ENCODE measurements around the gene FFAR2.
A peak's percentile ranks its signal among the peaks of the same experiment; 100 is the strongest.

FFAR2 gene

DNA sequence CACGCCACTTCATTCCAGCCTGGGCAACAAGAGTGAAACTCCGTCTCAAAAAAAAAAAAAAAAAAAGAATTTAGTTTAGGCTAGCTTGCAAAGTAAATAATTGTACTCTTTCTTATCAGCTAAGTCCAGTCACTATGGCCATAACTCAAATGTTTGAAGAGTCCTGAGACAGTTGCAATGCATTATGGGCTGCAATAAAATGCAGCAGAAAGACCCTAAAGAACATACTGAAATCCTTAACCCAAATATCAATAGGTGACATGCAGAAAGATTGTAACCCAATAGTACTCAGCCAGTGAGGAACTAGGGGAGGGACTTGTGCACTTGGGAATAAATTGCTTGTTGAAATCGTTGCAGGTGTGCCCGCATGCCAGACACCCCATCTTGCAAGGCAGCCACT lies 20.9 kb upstream of the FFAR2 start:
- DNase-seq: no peak

DNA sequence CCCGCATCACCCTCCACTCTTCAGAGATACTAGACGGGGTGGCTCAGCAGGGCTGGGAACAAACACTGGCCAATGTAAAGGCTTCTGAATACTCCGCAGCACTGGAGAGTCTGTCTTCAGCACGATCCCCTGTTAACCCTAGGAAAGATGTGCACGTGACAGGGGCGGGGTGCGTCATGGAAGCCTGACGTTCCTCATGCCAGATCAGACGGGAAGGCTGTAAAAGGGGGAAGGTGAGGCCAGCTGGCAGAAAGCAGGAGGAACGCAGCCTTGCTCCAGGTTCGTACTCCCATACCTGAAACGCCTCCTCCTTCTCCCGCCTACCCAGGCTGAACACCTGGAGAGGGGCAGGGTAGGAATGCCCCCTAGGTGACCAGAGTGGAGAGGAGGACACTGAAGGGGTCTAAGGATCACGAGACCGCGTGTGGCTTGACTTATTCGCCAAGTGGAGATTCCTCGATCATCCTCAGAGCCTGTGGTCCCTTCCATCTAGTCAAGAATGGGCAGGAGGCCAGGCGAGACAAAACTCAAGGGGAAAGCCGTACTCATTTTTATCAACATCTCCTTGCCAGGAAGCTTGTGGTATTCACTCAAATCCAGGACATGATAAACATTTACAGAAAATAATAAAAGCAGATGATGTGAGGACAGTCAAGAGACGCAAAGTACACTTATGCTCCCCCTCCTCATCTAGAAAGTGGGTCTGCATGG lies 18.2 kb upstream of the FFAR2 start:
- DNase-seq: no peak

DNA sequence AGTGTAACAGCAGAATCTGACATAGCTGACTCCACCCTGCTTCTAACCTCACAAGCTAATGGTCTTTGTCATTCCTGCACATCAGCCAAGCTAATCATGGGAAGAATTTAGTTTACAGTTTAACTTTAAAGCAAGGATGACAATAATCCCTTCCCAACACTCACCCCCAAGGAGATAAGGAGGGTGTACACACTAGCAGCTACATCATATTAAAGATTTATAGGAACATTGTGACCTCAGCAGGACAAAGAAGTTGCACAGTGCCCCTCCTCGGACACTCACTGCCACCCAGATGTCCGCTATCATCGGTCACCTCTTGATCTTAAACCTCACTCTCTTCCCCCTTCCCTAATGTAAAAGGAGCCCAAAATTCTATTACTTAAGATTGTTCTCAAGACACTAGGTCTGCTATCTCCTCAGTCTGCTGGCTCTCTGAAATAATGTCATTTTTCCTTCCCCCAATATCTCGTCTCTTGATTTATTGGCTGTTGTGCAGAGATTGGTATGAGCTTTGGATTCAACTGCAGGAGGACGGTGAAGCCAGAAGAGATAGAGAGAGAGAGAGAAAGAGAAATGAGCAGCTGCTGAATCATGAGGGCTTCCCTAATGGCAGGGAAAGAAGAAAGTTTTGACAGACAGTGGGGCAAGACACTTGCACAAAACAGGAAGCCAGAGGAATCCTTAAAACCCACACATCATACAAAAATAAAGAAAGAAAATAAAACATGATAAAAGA lies 17.5 kb upstream of the FFAR2 start:
- no peak for DNase-seq

DNA sequence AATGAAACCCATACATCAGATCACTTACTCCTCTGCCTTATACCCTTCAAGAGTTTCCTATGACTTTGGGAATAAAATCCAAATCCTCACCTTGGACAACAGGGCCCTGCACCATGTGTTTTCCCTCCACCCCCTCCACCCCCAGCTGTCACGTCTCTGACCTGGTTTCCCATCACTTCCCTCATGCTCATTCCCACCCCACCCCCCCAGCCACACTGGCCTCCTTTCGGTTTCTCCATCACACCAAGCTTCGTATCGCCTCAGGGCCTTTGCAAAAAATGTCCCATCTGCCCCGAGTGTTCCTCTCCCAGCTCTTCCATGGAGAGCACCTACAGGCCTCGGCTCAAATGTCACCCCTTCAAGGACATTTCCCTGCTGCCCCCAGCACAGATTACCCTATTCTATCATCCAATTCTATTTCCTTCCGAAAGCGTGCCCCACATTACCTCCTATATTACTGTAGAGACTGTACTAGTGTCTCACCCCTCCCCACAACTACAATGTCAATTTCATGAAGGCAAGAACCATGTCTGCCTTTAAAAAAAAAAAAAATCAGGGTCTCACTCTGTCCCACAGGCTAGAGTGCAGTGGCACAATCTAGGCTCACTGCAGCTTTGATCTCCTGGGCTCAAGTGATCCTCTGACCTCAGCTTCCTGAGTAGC lies 16.8 kb upstream of the FFAR2 start:
- no peak for DNase-seq

DNA sequence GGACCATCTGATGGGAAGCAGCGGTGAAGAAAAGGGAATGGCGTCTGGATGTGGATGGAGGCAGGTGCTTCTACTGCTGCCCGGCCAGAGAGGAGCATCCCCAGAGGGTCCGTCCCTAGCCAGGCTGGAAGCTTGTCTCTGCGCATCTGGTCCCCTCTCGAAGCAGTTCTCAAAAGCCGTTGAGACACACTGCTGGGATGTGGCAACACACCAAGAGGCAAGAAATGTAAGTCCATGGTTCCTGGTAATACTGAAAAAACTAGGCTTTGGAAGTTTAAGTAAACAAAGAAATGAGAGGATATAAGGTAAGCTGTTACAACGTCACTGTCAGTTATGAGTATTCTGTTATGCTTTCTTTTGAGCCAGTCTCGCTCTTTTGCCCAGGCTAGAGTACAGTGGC lies 15.1 kb upstream of the FFAR2 start:
- no peak for DNase-seq

DNA sequence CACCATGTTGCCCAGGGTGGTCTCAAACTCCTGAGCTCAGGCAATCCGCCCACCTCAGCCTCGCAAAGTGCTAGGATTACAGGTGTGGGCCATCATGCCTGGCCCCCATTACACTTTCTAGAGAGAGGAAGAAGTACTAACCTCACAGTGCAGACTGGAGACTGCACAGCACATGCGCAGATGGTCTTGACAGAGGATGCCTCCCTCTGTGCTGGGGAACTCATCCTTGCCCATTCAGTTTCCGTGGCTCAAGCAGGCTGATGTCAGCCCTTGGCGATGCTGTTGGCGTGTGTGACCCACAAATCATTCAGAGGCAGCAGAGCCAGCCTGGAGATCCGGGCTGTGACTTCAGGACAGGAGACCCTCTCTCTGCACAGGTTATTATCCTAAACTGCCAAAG lies 14.6 kb upstream of the FFAR2 start:
- DNase-seq: no peak

DNA sequence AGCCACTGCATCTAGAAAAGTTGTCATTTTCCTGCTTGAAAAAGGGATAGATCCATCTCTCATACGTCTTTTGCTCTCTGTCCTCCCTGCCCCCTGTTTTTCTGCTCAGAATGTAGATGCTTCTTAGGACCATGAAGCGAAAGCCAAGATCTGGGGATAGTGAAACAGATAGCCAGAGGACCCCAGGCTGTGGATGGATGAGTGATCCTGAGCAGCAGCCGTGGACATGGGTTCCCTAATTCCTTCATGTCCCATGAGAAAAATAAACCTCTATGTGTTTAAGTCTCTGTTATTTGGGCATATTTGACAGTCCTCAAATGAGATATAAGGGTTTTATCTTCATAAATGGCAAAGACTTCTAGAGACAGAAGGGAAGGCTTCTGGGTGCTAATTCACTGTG lies 12.2 kb upstream of the FFAR2 start:
- DNase-seq: no peak

DNA sequence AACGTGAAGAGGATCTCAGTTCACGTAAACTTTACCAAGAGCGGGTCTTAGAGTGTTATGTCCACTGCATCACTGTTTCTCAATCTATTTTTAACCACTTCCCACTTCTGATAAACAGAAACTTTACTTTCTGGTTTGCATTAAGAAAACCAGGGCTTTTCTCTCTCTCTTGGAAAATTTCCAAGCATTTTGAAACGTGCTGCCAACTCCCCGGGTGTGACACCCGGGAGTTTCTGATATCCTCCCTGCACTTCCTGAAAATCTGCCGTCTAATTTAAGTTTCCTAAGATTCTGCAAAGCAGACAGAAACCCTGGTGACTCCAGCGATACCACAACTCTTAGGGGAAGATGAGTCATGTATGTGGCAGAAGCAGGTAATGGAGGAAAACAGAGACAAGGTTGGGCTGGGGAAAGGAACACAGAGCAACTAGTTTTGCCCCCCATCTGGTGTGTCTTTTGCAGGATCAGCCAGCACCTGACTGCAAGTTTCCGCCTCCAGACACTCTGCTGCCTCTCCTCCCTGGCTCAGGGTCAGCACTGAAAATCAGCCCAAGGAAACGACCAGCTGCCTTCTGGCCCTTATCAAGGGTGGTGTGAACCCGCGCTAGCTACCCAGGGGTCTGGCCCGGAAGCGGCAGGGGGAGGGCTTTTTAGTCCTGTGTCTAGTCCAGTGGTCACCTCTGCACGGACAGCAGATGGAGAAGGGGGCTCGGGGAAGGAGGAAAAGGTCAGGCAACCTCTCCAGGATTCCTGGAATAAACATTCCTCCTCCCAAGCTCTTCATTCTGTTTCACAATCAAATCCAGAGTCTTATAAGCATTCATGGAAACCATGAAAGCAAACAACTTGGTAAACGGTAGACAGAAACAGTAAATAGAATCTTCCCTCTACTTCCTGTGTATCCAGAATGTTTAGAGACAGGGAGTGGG lies 11.3 kb upstream of the FFAR2 start:
- DNase-seq: peak; percentile 52

DNA sequence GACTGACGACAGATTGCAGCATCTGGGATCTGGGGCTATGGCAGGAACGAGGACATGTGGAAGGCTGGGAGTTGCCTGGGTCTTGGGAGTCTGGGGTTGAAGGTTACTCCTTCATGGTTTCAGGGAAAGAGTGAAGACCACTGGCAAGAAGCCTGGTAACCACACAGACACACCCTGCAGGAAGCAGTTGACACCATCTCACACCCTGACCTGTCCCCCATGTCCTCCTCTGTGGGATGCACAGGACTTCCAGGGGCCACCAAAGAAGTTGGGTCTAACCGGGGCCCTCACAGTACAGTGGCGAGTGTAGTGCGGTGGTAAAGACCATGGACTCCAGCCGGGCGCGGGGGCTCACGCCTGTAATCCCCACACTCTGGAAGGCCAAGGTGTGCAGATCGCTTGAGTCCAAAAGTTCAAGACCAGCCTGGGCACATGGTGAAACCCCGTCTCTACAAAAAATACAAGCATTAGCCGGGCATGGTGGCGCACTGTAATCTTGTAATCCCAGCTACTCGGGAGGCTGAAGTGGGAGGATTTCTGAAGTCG lies 10.6 kb upstream of the FFAR2 start:
- no peak for DNase-seq

DNA sequence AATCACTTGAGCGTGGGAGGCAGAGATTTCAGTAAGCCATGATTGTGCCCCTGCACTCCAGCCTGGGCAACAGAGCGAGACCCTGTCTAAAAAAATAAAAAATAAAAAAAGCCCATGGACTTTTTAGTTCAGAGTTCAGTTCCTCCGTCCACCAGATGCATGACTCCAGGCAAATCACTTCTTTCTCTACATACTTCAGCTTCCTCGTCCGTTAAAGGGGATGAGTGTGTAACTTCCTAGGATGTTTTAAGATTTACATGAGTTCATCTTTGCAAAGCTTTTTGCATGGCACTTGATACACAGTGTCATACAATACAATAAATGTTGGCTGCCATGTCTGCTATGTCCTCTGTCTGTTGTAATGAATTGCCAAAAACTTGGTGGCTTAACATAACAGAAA lies 10.0 kb upstream of the FFAR2 start:
- no peak for DNase-seq

DNA sequence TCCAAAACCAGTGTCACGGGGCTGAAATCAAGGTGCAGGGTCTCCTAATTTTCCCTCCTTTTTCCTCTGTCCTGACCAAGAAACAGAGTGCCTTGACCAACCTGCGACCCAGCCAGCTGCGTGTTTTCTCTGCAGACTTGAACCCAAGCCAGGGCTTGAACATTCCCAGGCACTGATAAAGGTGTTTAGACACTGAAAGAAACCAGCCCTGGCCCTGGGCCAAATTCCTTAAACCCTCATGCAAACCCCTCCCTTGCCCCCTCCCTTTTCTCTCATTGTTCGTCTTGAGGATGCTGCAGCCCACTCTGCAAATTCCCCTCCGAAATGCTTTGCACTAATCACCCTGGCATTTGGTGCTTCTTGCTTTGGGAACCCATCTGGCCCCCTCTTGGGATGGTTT lies 9.5 kb upstream of the FFAR2 start:
- DNase-seq: no peak

DNA sequence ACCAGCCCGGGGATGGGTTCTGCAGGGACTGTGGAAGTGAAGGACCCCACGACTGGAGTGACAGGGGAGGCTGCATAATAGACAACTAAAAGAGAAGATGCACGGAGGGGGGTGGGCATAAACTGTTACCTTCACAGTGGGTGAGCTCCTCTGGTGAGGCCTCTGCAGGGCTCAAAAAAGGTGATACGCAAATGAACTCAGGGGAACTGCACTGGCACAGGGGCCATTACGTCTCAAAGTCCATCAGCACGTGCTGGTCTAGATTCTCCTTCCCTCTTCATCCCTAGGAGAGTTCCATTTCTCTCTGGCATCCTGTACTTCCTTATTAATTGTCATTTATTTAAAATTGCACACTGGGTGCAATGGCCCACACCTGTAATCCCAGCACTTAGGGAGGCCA lies 8.1 kb upstream of the FFAR2 start:
- DNase-seq: no peak

DNA sequence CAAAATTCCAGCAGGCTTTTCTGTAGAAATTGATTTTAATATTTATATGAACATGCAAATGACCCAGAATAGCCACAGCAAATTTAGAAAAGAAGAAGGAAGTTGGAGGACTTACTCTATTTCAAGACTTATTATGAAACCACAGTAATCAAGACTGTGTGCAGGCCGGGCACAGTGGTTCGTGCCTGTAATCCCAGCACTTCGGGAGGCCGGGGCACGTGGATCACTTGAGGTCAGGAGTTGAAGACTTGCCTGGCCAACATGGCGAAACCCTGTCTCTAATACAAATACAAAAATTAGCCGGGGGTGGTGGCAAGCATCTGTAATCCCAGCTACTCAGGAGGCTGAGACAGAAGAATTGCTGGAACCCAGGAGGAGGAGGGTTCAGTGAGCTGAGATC lies 6.0 kb upstream of the FFAR2 start:
- DNase-seq: no peak

DNA sequence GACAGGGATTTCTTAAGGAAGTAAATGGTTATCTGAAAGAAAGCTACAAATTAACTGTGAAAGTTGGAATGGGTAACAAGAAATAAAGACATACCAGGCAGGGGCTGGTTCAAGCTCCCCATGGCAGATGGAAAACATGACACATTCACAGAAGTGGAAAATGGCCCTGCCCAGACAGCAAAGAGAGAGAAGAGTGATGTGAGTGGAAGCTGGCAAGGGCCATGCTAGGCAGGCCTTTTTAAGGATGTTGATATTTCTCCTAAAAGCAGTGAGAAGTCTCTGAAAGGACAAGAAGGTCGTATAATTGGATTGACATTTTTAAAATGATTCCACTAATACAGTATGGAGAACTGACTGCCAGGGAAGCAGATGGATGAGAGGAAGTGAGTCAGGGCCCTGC lies 3.3 kb upstream of the FFAR2 start:
- DNase-seq: no peak

DNA sequence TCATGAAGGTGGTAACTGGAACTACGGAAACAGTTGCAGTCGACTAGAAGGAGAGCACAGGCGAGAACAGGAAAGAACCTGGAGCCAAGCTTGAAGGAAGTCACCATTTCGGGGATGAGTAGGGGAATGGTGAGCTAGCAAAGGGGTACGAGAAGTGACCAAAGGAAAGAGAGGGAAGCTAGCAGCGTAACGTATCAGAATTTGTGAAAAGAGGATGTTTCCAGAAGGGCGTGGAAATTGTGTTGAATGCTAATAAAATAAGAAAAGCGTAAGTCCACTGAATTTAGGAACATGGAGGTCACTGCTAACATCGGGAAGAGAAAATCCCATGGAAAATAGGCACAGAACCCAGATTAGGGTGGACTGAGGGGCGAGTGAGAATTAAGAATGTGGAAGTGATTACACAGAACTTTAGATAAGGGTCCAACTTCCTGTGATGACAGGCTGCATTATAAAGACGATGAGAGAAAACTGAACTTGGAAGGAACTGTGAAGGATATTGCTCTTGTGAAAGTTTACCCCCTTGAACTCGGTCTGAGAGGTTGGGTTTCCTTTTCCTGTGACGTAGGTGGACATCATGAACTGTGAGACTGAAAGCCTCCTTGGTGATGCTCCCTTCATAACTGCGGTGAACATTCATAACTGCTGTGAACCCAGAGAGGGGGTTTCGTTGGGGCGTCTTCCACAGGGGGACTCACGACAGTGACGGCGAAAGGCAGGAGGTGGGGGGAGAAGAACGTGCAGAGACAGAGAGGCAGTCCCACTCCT lies 2.0 kb upstream of the FFAR2 start:
- no peak for DNase-seq

DNA sequence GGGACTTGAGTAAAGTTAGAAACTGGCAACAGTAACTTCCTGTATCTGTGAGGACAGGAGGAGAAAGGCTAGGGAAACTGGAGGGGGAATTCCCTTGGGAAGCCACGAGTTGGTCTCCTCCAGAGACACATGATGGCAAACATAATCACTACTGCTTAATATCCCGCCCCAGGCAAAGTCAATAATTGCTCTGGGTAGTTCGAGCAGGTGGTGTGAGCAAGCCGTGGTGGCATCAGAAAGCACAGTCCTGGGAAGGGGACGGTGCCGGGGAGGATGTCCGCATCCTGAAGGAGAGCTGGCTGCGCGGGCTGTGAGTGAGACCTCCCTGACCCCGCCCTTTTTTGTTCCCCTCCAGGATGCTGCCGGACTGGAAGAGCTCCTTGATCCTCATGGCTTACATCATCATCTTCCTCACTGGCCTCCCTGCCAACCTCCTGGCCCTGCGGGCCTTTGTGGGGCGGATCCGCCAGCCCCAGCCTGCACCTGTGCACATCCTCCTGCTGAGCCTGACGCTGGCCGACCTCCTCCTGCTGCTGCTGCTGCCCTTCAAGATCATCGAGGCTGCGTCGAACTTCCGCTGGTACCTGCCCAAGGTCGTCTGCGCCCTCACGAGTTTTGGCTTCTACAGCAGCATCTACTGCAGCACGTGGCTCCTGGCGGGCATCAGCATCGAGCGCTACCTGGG lies 1.4 kb downstream of the FFAR2 start:
- no peak for DNase-seq

DNA sequence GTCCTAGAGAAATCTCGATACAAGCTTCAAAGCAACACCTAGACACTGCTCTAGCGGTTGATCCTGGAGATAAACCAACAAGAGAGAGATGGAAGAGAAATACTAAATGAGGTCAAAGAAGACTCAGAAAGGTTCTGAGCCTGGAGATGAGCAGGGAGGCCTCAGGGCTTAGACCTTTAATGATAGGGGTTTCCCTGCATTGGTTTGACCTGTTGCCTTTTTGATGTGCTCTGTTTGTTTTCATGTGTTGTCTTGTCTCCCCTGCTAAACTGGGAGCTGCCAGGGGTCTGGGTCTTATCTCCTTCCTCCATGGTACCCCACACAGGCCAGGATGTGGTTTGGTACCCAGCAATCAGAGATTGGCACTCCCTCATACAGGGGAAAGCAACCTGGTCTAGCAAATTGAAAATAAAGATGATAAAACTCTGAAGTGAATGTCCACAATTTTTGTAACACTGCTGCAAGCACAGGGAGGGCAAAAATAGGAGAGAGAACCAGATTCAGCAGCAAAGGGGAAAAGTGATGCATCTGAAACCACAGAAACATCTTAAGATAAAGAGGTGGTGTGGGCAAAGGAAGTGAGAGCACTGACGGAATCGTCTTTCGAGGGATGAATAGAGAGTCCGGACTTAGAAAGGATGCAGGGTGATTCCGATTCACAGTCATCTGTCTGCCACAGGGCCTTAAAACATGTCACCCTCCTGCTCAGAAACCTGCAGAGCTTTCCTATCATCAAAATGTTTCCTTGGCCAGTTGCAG lies 3.5 kb downstream of the FFAR2 start:
- DNase-seq: no peak

DNA sequence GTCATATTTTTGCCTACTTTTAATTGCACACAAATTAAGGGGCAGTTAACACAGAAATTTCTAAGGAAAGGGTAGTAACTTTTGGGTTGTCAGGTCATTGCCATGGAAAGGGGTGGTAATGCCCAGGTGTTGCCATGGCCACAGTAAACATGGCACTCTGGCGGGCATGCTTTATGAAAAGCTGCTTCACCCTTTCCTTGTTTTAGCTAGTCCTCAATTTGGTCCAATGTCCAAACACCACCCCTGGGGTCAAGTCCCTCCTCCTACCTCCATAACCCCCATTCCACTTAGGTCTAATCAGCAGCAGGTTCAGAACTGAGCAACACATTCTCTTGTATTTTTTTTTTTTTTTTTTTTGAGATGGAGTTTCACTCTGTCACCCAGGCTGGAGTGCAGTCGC lies 6.6 kb downstream of the FFAR2 start:
- no peak for DNase-seq

DNA sequence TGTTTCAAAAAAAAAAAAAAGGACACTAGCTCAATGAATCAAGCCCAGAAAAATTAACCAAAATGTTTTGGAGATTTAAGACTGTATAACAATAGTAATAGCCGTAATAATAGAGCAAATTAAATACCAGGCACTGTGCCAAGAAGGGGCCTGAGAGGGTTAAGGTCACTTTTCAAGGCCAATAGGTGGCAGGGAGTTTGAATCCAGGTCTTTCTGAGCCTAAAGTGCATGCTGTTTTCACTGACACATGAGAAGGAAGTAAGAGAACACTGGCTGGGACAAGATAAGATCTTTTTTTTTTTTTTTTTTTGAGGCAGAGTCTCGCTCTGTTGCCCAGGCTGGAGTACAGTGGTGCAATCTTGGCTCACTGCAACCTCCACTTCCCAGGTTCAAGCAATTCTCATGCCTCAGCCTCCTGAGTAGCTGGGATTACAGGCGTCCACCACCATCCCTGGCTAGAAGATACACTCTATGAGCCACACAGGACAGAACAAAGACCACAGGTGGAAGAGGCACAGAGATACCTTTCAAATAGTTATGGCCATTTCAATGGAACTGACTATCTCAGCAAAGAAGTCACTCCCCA lies 7.7 kb downstream of the FFAR2 start:
- DNase-seq: no peak

DNA sequence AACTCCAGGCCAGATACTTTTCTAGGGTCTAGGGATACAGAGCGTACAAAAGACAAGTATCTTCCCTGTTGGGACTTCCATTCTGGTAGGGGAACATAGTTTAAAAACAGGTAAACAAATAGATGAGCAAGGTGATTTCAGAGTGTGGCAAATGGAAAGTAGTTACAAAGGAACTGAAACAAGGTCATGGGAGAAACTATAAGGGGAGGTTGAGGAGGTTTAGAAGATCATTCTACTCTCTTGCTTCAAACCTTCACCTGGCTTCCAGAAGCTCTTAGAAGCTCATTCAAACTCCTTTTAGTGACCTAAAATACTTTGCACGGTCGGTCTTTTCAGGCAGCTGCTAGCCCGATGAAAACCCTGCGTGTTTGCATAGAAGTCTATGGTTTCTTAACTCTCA lies 9.1 kb downstream of the FFAR2 start:
- DNase-seq: no peak

All from DMS 273 treated with DMSO at 0.1 percent for 48 hours (cell line).